H9 (cell line): ENCODE data around the gene ANKRD7. TPM values are rescaled to one million over a fixed set of nuclear protein-coding genes. Genes with fewer than 3 reads are reported as not detected.

Experiments used
- DNase-seq: peaks from one replicate; pipeline ENCODE4 v3.0.0-alpha.2; 2017
- H2AFZ ChIP-seq: one replicate; pipeline ENCODE4 v1.6.1; 2013; ENCODE audit warnings: mild to moderate bottlenecking, low read length, control low read depth, moderate library complexity
- H2AK5ac ChIP-seq: 2 replicates; pipeline ENCODE4 v1.6.1; 2013; ENCODE audit warnings: low read length, control low read depth, mixed read lengths; ENCODE audit not compliant: insufficient read length
- H2BK120ac ChIP-seq: one replicate; pipeline ENCODE4 v1.6.1; 2013; ENCODE audit warnings: low read depth, mild to moderate bottlenecking, low read length, control low read depth, inconsistent platforms; ENCODE audit not compliant: poor library complexity, severe bottlenecking
- H2BK12ac ChIP-seq: 2 replicates; pipeline ENCODE4 v1.6.1; 2013; ENCODE audit warnings: low read length, control low read depth, mixed read lengths, low read depth; ENCODE audit not compliant: insufficient read length
- H2BK15ac ChIP-seq: 2 replicates; pipeline ENCODE4 v1.6.1; 2013; ENCODE audit warnings: low read depth, low read length, control low read depth
- H2BK20ac ChIP-seq: one replicate; pipeline ENCODE4 v1.6.1; 2013; ENCODE audit warnings: low read depth, mild to moderate bottlenecking, low read length, control low read depth, inconsistent platforms; ENCODE audit not compliant: poor library complexity, severe bottlenecking
- H2BK5ac ChIP-seq: 2 replicates; pipeline ENCODE4 v1.6.1; 2013; ENCODE audit warnings: low read length, control low read depth, mixed read lengths; ENCODE audit not compliant: insufficient read length
- H3K14ac ChIP-seq: 2 replicates; pipeline ENCODE4 v1.6.1; 2013; ENCODE audit warnings: low read length, control low read depth; ENCODE audit not compliant: insufficient read depth
- H3K18ac ChIP-seq: 2 replicates; pipeline ENCODE4 v1.6.1; 2013; ENCODE audit warnings: low read depth, mild to moderate bottlenecking, mixed read lengths, low read length, control low read depth; ENCODE audit not compliant: insufficient read length
- H3K23ac ChIP-seq: 2 replicates; pipeline ENCODE4 v1.6.1; 2013; ENCODE audit warnings: low read length, control low read depth, mixed read lengths, low read depth; ENCODE audit not compliant: insufficient read length
- H3K23me2 ChIP-seq: 2 replicates; pipeline ENCODE4 v1.6.1; 2013; ENCODE audit warnings: low read depth, mild to moderate bottlenecking, mixed read lengths, low read length, control low read depth; ENCODE audit not compliant: insufficient read length, poor library complexity, severe bottlenecking
- H3K27ac ChIP-seq: 2 replicates; pipeline ENCODE4 v1.5.1; 2013; ENCODE audit warnings: low read length, control low read depth, mixed read lengths, low read depth; ENCODE audit not compliant: insufficient read length
- H3K27me3 ChIP-seq: 2 replicates; pipeline ENCODE4 v1.6.1; 2013; ENCODE audit warnings: low read length, control low read depth, inconsistent platforms; ENCODE audit not compliant: insufficient read depth
- H3K4ac ChIP-seq: 2 replicates; pipeline ENCODE4 v1.6.1; 2013; ENCODE audit warnings: low read depth, mild to moderate bottlenecking, control low read depth, inconsistent platforms, low read length, moderate library complexity
- H3K4me1 ChIP-seq: 2 replicates; pipeline ENCODE4 v1.6.1; 2013; ENCODE audit warnings: low read length, control low read depth, inconsistent platforms; ENCODE audit not compliant: insufficient read depth
- H3K4me2 ChIP-seq: 2 replicates; pipeline ENCODE4 v1.6.1; 2013; ENCODE audit warnings: low read length, control low read depth, mixed read lengths; ENCODE audit not compliant: insufficient read length, insufficient read depth
- H3K56ac ChIP-seq: 2 replicates; pipeline ENCODE4 v1.6.1; 2013; ENCODE audit warnings: low read depth, mild to moderate bottlenecking, mixed read lengths, low read length, control low read depth; ENCODE audit not compliant: insufficient read length
- H3K79me1 ChIP-seq: 2 replicates; pipeline ENCODE4 v1.6.1; 2013; ENCODE audit warnings: low read depth, mild to moderate bottlenecking, moderate library complexity, low read length, control low read depth, inconsistent platforms; ENCODE audit not compliant: insufficient read depth, poor library complexity, severe bottlenecking
- H3K79me2 ChIP-seq: 2 replicates; pipeline ENCODE4 v1.6.1; 2013; ENCODE audit warnings: low read length, control low read depth, inconsistent platforms; ENCODE audit not compliant: insufficient read depth
- H3K9ac ChIP-seq: 2 replicates; pipeline ENCODE4 v1.6.1; 2013; ENCODE audit warnings: low read length, control low read depth, mixed read lengths; ENCODE audit not compliant: insufficient read length; ENCODE audit errors: extremely low read depth
- H3K9me3 ChIP-seq: one replicate; pipeline ENCODE4 v1.6.1; 2013; ENCODE audit warnings: low read depth, low read length, inconsistent platforms; ENCODE audit not compliant: control insufficient read depth
- H3T11ph ChIP-seq: one replicate; pipeline ENCODE4 v1.6.1; 2013; ENCODE audit warnings: mild to moderate bottlenecking, low read length, control low read depth, inconsistent platforms
- H4K20me1 ChIP-seq: one replicate; pipeline ENCODE4 v1.6.1; 2013; ENCODE audit not compliant: control insufficient read depth, insufficient read length, insufficient read depth
- H4K5ac ChIP-seq: 2 replicates; pipeline ENCODE4 v1.6.1; 2013; ENCODE audit warnings: low read depth, mild to moderate bottlenecking, mixed read lengths, low read length, control low read depth; ENCODE audit not compliant: insufficient read length
- H4K8ac ChIP-seq: replicated peaks from 2 replicates; pipeline ENCODE4 v1.6.1; 2013; ENCODE audit warnings: low read length, control low read depth, mixed read lengths, low read depth; ENCODE audit not compliant: insufficient read length
- H4K91ac ChIP-seq: 2 replicates; pipeline ENCODE4 v1.6.1; 2013; ENCODE audit warnings: low read depth, mild to moderate bottlenecking, moderate library complexity, mixed read lengths, low read length, control low read depth; ENCODE audit not compliant: insufficient read length
- H3K27ac Mint-ChIP-seq, 3 experiments: 2 replicates in 2 of 3; 3 replicates in 1 of 3; pipeline ENCODE4 v1.8.0; 2020 to 2021; ENCODE audit warnings: mixed read lengths in 3 of 3, mild to moderate bottlenecking in 1 of 3, moderate library complexity in 1 of 3
- H3K27me3 Mint-ChIP-seq: 2 replicates; pipeline ENCODE4 v1.8.0; 2021; ENCODE audit warnings: low read depth, mild to moderate bottlenecking, moderate library complexity, mixed read lengths
- H3K36me3 Mint-ChIP-seq, 3 experiments: 2 replicates in 2 of 3; 3 replicates in 1 of 3; pipeline ENCODE4 v1.8.0; 2020 to 2021; ENCODE audit warnings: low read depth in 3 of 3, mixed read lengths in 3 of 3; ENCODE audit not compliant: insufficient read depth in 1 of 3
- H3K4me1 Mint-ChIP-seq, 2 experiments: 2 replicates each; pipeline ENCODE4 v1.8.0; 2020; ENCODE audit warnings: mixed read lengths in 2 of 2
- H3K4me3 Mint-ChIP-seq, 2 experiments: 2 replicates in 1 of 2; 3 replicates in 1 of 2; pipeline ENCODE4 v1.8.0; 2020 to 2021; ENCODE audit warnings: mild to moderate bottlenecking in 2 of 2, mixed read lengths in 2 of 2, moderate library complexity in 1 of 2
- H3K9me3 Mint-ChIP-seq, 2 experiments: 2 replicates in 1 of 2; 3 replicates in 1 of 2; pipeline ENCODE4 v1.8.0; 2020; ENCODE audit warnings: mild to moderate bottlenecking in 2 of 2, mixed read lengths in 2 of 2, moderate library complexity in 1 of 2
- WGBS: extraction: QIAGEN DNeasy Blood & Tissue Kit; methylation state at CpG from one replicate; pipeline ENCODE4 v1.1.7; 2013; ENCODE audit warnings: missing lambda C conversion rate, low lambda C conversion rate, mixed read lengths; ENCODE audit not compliant: insufficient read length; ENCODE audit errors: extremely low coverage; 5-methylcytosine and 5-hydroxymethylcytosine counted together
- total RNA-seq: library from RNA; stranded (reverse); gene quantifications from 2 replicates; pipeline ENCODE4 v1.2.1, GENCODE V29; 2021
- TF ChIP-seq, protein P1 (sequence below): fragments of 200-600 bp; sonication (generic); conservative IDR thresholded peaks from 3 replicates; pipeline ENCODE4 v1.8.0; 2021; ENCODE audit warnings: antibody characterized with exemption, mild to moderate bottlenecking

Gene ANKRD7
- total RNA-seq, 1 experiment from 2014 or later: not detected

- Histone ChIP-seq H3K56ac (no peak overlapping the region), H3K27me3 (no peaks in the 10 kb centered on the region), H2BK12ac (no peak overlapping the region), H2AK5ac (no peak overlapping the region), H3K4me1 (no peaks in the 10 kb centered on the region), H3K18ac (no peak overlapping the region), H3K9me3 (no peaks in the 10 kb centered on the region), H2BK5ac (no peak overlapping the region), H2BK20ac (no peak overlapping the region), H4K91ac (no peak overlapping the region), H3K4ac (no peak overlapping the region), H2AFZ (no peak overlapping the region), H3T11ph (no peak overlapping the region), H3K79me2 (no peaks in the 10 kb centered on the region), H3K14ac (no peak overlapping the region), H4K20me1 (no peaks in the 10 kb centered on the region), H4K8ac (no peak overlapping the region), H3K9ac (no peak overlapping the region), H3K23ac (no peak overlapping the region), H3K79me1 (no peaks in the 10 kb centered on the region), H2BK120ac (no peak overlapping the region), H4K5ac (no peak overlapping the region), H3K23me2 (no peaks in the 10 kb centered on the region), H3K4me2 (no peak overlapping the region), H3K27ac (no peak overlapping the region), H2BK15ac (no peak overlapping the region)
- TF ChIP-seq, protein P1, sequence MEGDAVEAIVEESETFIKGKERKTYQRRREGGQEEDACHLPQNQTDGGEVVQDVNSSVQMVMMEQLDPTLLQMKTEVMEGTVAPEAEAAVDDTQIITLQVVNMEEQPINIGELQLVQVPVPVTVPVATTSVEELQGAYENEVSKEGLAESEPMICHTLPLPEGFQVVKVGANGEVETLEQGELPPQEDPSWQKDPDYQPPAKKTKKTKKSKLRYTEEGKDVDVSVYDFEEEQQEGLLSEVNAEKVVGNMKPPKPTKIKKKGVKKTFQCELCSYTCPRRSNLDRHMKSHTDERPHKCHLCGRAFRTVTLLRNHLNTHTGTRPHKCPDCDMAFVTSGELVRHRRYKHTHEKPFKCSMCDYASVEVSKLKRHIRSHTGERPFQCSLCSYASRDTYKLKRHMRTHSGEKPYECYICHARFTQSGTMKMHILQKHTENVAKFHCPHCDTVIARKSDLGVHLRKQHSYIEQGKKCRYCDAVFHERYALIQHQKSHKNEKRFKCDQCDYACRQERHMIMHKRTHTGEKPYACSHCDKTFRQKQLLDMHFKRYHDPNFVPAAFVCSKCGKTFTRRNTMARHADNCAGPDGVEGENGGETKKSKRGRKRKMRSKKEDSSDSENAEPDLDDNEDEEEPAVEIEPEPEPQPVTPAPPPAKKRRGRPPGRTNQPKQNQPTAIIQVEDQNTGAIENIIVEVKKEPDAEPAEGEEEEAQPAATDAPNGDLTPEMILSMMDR: no peak
- Mint-ChIP-seq H3K4me3 (no peak overlapping the region), H3K36me3 (no peaks in the 10 kb centered on the region), H3K27ac (no peak overlapping the region), H3K9me3 (no peaks in the 10 kb centered on the region), H3K4me1 (no peaks in the 10 kb centered on the region), H3K27me3 (no peaks in the 10 kb centered on the region)
- no peak for DNase-seq
- WGBS: no CpG with 5 or more reads among the region's 3 CpGs
Observed at GRCh38 chr7:118219157-118219512, 5.4 kb upstream of the ANKRD7 start.
